ENCODE measurements around the gene LIN7A.
A peak's percentile ranks its signal among the peaks of the same experiment; 100 is the strongest.
"Not testable (repeated sequence)": the region's sequence is repeated elsewhere in the genome, so short reads cannot be mapped to it uniquely, and the experiment has no call there.

The LIN7A gene

GRCh38 chr12:80807640-80808288 lies 130.0 kb downstream of the LIN7A start:
- no peak for DNase-seq (ENCODE audit: low read depth)

- DNase-seq (ENCODE audit: low read depth), result no peak
Measured at GRCh38 chr12:80805106-80805505, 132.6 kb downstream of the LIN7A start.

- no peak for DNase-seq (ENCODE audit: low read depth)
Measured at GRCh38 chr12:80802652-80803400, 134.9 kb downstream of the LIN7A start.

- DNase-seq (ENCODE audit: low read depth), result no peak
Measured at GRCh38 chr12:80798281-80798680, 139.5 kb downstream of the LIN7A start.

GRCh38 chr12:80794551-80794950 lies 143.2 kb downstream of the LIN7A start:
- DNase-seq (ENCODE audit: low read depth), result no peak

- peak; percentile 38 for DNase-seq (ENCODE audit: low read depth)
Measured at GRCh38 chr12:80792861-80793260, 144.9 kb downstream of the LIN7A start.

- DNase-seq (ENCODE audit: low read depth), result no peak
Measured at GRCh38 chr12:80791863-80792262, 145.9 kb downstream of the LIN7A start.

GRCh38 chr12:80788407-80788806 lies 149.3 kb downstream of the LIN7A start:
- DNase-seq (ENCODE audit: low read depth), result not testable (repeated sequence)

GRCh38 chr12:80782963-80783470 lies 154.7 kb downstream of the LIN7A start:
- DNase-seq (ENCODE audit: low read depth), result not testable (repeated sequence)

GRCh38 chr12:80781313-80781712 lies 156.4 kb downstream of the LIN7A start:
- DNase-seq (ENCODE audit: low read depth), result no peak

GRCh38 chr12:80780746-80781145 lies 157.0 kb downstream of the LIN7A start:
- DNase-seq (ENCODE audit: low read depth), result no peak

- DNase-seq (ENCODE audit: low read depth), result peak; percentile 71
Measured at GRCh38 chr12:80778005-80778541, 159.7 kb downstream of the LIN7A start.

- no peak for DNase-seq (ENCODE audit: low read depth)
Measured at GRCh38 chr12:80777587-80777986, 160.1 kb downstream of the LIN7A start.

GRCh38 chr12:80776706-80777105 lies 161.0 kb downstream of the LIN7A start:
- DNase-seq (ENCODE audit: low read depth), result no peak

- no peak for DNase-seq (ENCODE audit: low read depth)
Measured at GRCh38 chr12:80770958-80771357, 166.8 kb downstream of the LIN7A start.

- no peak for DNase-seq (ENCODE audit: low read depth)
Measured at GRCh38 chr12:80769553-80770140, 168.1 kb downstream of the LIN7A start.

GRCh38 chr12:80766897-80767296 lies 170.8 kb downstream of the LIN7A start:
- no peak for DNase-seq (ENCODE audit: low read depth)

- no peak for DNase-seq (ENCODE audit: low read depth)
Measured at GRCh38 chr12:80766210-80766609, 171.5 kb downstream of the LIN7A start.

GRCh38 chr12:80763874-80764273 lies 173.9 kb downstream of the LIN7A start:
- peak; percentile 70 for DNase-seq (ENCODE audit: low read depth)

- peak; percentile 31 for DNase-seq (ENCODE audit: low read depth)
Measured at GRCh38 chr12:80761838-80762237, 175.9 kb downstream of the LIN7A start.

GRCh38 chr12:80756875-80757274 lies 180.9 kb downstream of the LIN7A start:
- DNase-seq (ENCODE audit: low read depth), result peak; percentile 17

GRCh38 chr12:80754274-80754673 lies 183.5 kb downstream of the LIN7A start:
- DNase-seq (ENCODE audit: low read depth), result no peak

GRCh38 chr12:80752464-80752863 lies 185.3 kb downstream of the LIN7A start:
- peak; percentile 31 for DNase-seq (ENCODE audit: low read depth)
